K562 (cell line): Measurements from ENCODE around the gene LENEP. TPM values are rescaled to one million over a fixed set of nuclear protein-coding genes. Genes with fewer than 3 reads are reported as not detected.

Experiments used
- CTBP1 ChIP-seq: fragments of 450-650 bp; IDR thresholded peaks from 2 replicates; pipeline ENCODE4 v1.6.1; 2016; ENCODE audit warnings: borderline replicate concordance
- E2F6 ChIP-seq, 2 experiments: IDR thresholded peaks; 2 replicates each; pipeline ENCODE4 v1.6.1; 2011; ENCODE audit warnings: borderline replicate concordance in 1 of 2, control low read depth in 1 of 2, low read depth in 1 of 2, low read length in 1 of 2, mild to moderate bottlenecking in 1 of 2, mixed read lengths in 1 of 2, moderate library complexity in 1 of 2; ENCODE audit not compliant: insufficient read depth in 1 of 2, insufficient read length in 1 of 2, poor library complexity in 1 of 2, severe bottlenecking in 1 of 2; ENCODE audit errors: extremely low read depth in 1 of 2
- EP300 ChIP-seq: IDR thresholded peaks from 2 replicates; pipeline ENCODE4 v1.6.1; 2012; ENCODE audit warnings: low read length, improper control_type of control experiment
- FOXJ3 ChIP-seq: sonication (generic); formaldehyde crosslinking; IDR thresholded peaks from 2 replicates; pipeline ENCODE4 v1.4.0; 2020; ENCODE audit warnings: mild to moderate bottlenecking, missing genetic modification reagents
- ILF3 ChIP-seq: fragments of 450-650 bp; IDR thresholded peaks from 2 replicates; pipeline ENCODE4 v1.6.1; 2018; ENCODE audit warnings: antibody characterized with exemption, mild to moderate bottlenecking, moderate library complexity, borderline replicate concordance
- MCM5 ChIP-seq: fragments of 450-650 bp; IDR thresholded peaks from 2 replicates; pipeline ENCODE4 v1.6.1; 2016; ENCODE audit warnings: low read depth
- MEIS2 ChIP-seq: fragments of 450-650 bp; IDR thresholded peaks from 2 replicates; pipeline ENCODE4 v1.6.1; 2014; ENCODE audit warnings: mild to moderate bottlenecking; ENCODE audit not compliant: partially characterized antibody
- MLX ChIP-seq, 2 experiments: fragments of 450-650 bp in 1 of 2; sonication (generic) in 1 of 2; formaldehyde crosslinking; conservative IDR thresholded peaks; 2 replicates each; pipeline versions ENCODE4 v1.4.0 to v1.8.1; 2020 to 2022; ENCODE audit warnings: mild to moderate bottlenecking in 1 of 2, missing genetic modification reagents in 1 of 2
- PTTG1 ChIP-seq: fragments of 450-650 bp; IDR thresholded peaks from 2 replicates; pipeline ENCODE4 v1.6.1; 2016; ENCODE audit warnings: low read depth, mild to moderate bottlenecking, missing genetic modification characterization, missing compliant biosample characterization
- RAD51 ChIP-seq: fragments of 450-650 bp; IDR thresholded peaks from 2 replicates; pipeline ENCODE4 v1.7.1; 2016; ENCODE audit warnings: low read depth, mild to moderate bottlenecking, borderline replicate concordance
- RBM14 ChIP-seq: fragments of 200-400 bp; formaldehyde crosslinking; IDR thresholded peaks from 2 replicates; pipeline ENCODE4 v1.6.1; 2018; ENCODE audit warnings: low read depth, mild to moderate bottlenecking, low read length, moderate library complexity, borderline replicate concordance; ENCODE audit not compliant: insufficient read depth
- SETDB1 ChIP-seq: IDR thresholded peaks from one replicate; pipeline ENCODE4 v1.6.1; 2012; ENCODE audit warnings: low read length, control low read depth, inconsistent platforms
- SNAPC5 ChIP-seq: fragments of 250-450 bp; sonication (Bioruptor Pico); IDR thresholded peaks from 2 replicates; pipeline ENCODE4 v1.8.0; 2021; ENCODE audit warnings: moderate library complexity, mild to moderate bottlenecking, inconsistent platforms
- SRSF3 ChIP-seq: fragments of 200-400 bp; formaldehyde crosslinking; IDR thresholded peaks from 2 replicates; pipeline ENCODE4 v1.6.1; 2016; ENCODE audit warnings: mild to moderate bottlenecking, low read length, moderate library complexity; ENCODE audit not compliant: insufficient read depth
- TGIF2 ChIP-seq: sonication (generic); formaldehyde crosslinking; IDR thresholded peaks from 2 replicates; pipeline ENCODE4 v1.8.1; 2022; ENCODE audit warnings: mild to moderate bottlenecking, missing genetic modification reagents, moderate library complexity
- THAP12 ChIP-seq: fragments of 250-450 bp; sonication (Bioruptor Pico); IDR thresholded peaks from 2 replicates; pipeline ENCODE4 v1.9.0; 2021; ENCODE audit warnings: mild to moderate bottlenecking, inconsistent platforms
- THRB ChIP-seq: fragments of 450-650 bp; formaldehyde crosslinking; conservative IDR thresholded peaks from 2 replicates; pipeline ENCODE4 v1.4.0; 2022; ENCODE audit warnings: mild to moderate bottlenecking, missing genetic modification characterization
- VEZF1 ChIP-seq: fragments of 200-800 bp; sonication (Bioruptor generic); IDR thresholded peaks from 2 replicates; pipeline ENCODE4 v1.6.1; 2017; ENCODE audit warnings: missing genetic modification characterization, missing compliant biosample characterization
- ZNF121 ChIP-seq: sonication (generic); formaldehyde crosslinking; conservative IDR thresholded peaks from 2 replicates; pipeline ENCODE4 v1.8.0; 2022; ENCODE audit warnings: missing genetic modification reagents
- ZNF263 ChIP-seq: sonication (generic); formaldehyde crosslinking; IDR thresholded peaks from 2 replicates; pipeline ENCODE4 v1.8.0; 2022; ENCODE audit warnings: mild to moderate bottlenecking, missing genetic modification reagents, borderline replicate concordance
- ZNF316 ChIP-seq: fragments of 450-650 bp; IDR thresholded peaks from 2 replicates; pipeline ENCODE4 v1.6.1; 2016
- polyA plus RNA-seq, 8 experiments: library from polyadenylated mRNA; depleted of rRNA in 4 of 8; stranded (reverse) in 5 of 8; unstranded in 3 of 8; fragments of >200 nt; fragmentation: Nextera tagmentation in 2 of 8; fragmentation: Illumina TruSeq in 1 of 8; extraction: Ambion mirVana in 2 of 8; extraction: Trizol in 1 of 8; gene quantifications; 2 replicates each; pipeline versions ENCODE4 v1.2.1 to v1.2.3, GENCODE V29; 2011 to 2014; ENCODE audit warnings: inconsistent platforms in 1 of 8, missing spikeins in 1 of 8
- total RNA-seq, 7 experiments: library from RNA; depleted of rRNA in 6 of 7; stranded (reverse); fragments of >200 nt in 6 of 7; fragmentation: Illumina TruSeq in 2 of 7; extraction: Trizol in 2 of 7; gene quantifications; 2 replicates each; pipeline versions ENCODE4 v1.2.1 to v1.2.3, GENCODE V29; 2011 to 2021; ENCODE audit warnings: low replicate concordance in 1 of 7

The LENEP gene
- total and polyA plus RNA-seq, 9 of the 15 experiments (the other 6 are each of a cell fraction or from before 2014, with no cell fraction given) = 0.23 to 0.87 (median 0.67) TPM; not detected in 5

GRCh38 chr1:154963643-154964042 lies 29.7 kb upstream of the LENEP start (continued):
- TF ChIP-seq THRB (CRISPR knock-in tag) (no peak), E2F6 (IDR thresholded peaks at IDR 0.05; ENCODE audit: borderline replicate concordance in 1 of 2, extremely low read depth in 1 of 2, insufficient read depth in 1 of 2, insufficient read length in 1 of 2, low read depth in 1 of 2, low read length in 1 of 2, poor library complexity in 1 of 2, severe bottlenecking in 1 of 2) (no peak), FOXJ3 (CRISPR knock-in tag) (no peak), ZNF316 (no peak), ZNF263 (CRISPR knock-in tag) (no peak), RBM14 (no peak), ILF3 (no peak), TGIF2 (CRISPR knock-in tag) (no peak), PTTG1 (tag) (no peak), SETDB1 (no peak), VEZF1 (CRISPR knock-in tag) (0 out of 2 replicates have a peak, but pooled peaks have one; percentile 21), MEIS2 (peak; percentile 77), MCM5 (no peak), RAD51 (no peak), MLX (CRISPR knock-in tag; conservative IDR thresholded peaks at IDR 0.05) (no peak), SRSF3 (no peak), EP300 (peak; percentile 46), THAP12 (CRISPR knock-in tag) (no peak), SNAPC5 (CRISPR knock-in tag) (no peak), ZNF121 (CRISPR knock-in tag) (no peak), CTBP1 (peak; percentile 92)
